Vagina (tissue), 2 donors: Measurements from ENCODE around the gene ACMSD.

Source experiments
- POLR2A ChIP-seq, 2 donors: fragments of 450-650 bp; IDR thresholded peaks; one replicate each; pipeline ENCODE4 v1.6.1; 2017; ENCODE audit warnings: antibody characterized with exemption in 2 of 2, mild to moderate bottlenecking in 2 of 2, moderate library complexity in 2 of 2
- TF ChIP-seq, protein P1 (sequence below), 3 experiments: fragments of 450-650 bp in 2 of 3; fragments of 200-600 bp in 1 of 3; sonication (generic) in 1 of 3; IDR thresholded peaks; one replicate each; pipeline ENCODE4 v1.5.1; 2017 to 2019; ENCODE audit warnings: antibody characterized with exemption in 3 of 3, mild to moderate bottlenecking in 2 of 3, moderate library complexity in 2 of 3

- TF ChIP-seq, protein P1, sequence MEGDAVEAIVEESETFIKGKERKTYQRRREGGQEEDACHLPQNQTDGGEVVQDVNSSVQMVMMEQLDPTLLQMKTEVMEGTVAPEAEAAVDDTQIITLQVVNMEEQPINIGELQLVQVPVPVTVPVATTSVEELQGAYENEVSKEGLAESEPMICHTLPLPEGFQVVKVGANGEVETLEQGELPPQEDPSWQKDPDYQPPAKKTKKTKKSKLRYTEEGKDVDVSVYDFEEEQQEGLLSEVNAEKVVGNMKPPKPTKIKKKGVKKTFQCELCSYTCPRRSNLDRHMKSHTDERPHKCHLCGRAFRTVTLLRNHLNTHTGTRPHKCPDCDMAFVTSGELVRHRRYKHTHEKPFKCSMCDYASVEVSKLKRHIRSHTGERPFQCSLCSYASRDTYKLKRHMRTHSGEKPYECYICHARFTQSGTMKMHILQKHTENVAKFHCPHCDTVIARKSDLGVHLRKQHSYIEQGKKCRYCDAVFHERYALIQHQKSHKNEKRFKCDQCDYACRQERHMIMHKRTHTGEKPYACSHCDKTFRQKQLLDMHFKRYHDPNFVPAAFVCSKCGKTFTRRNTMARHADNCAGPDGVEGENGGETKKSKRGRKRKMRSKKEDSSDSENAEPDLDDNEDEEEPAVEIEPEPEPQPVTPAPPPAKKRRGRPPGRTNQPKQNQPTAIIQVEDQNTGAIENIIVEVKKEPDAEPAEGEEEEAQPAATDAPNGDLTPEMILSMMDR (IDR thresholded peaks at IDR 0.05), result no peak
- TF ChIP-seq POLR2A (IDR thresholded peaks at IDR 0.05), result no peak
Measured at GRCh38 chr2:134866498-134867099, 28.2 kb downstream of the ACMSD start.
